Activated CD8-positive, alpha-beta T cell treated with anti-CD3 and anti-CD28 coated beads for 36 hours (primary cell): Measurements from ENCODE around the gene STK32C. TPM values are rescaled to one million over a fixed set of nuclear protein-coding genes. Genes with fewer than 3 reads are reported as not detected.

Experiments
- ATAC-seq: fragments of 200-7000 bp; cut with Tn5 transposase; one replicate; pipeline ENCODE4 v1.10.0; 2021; ENCODE audit warnings: mild to moderate bottlenecking, moderate library complexity
- CTCF ChIA-PET: fragments of 350-600 bp; sonication (Branson Sonifier 250); formaldehyde crosslinking; loops from one replicate; lab custom pipeline; 2021; ENCODE audit warnings: antibody characterized with exemption; lab: Charles Lee
- POLR2A ChIA-PET: fragments of 350-600 bp; sonication (Branson Sonifier 250); formaldehyde crosslinking; loops from one replicate; lab custom pipeline; 2021; ENCODE audit warnings: antibody characterized with exemption; lab: Charles Lee
- DNase-seq: peaks from one replicate; pipeline ENCODE4 v3.0.0-alpha.2; 2020
- H3K27ac Mint-ChIP-seq: one replicate; pipeline ENCODE4 v1.8.0; 2021; ENCODE audit warnings: mild to moderate bottlenecking, mixed read lengths
- H3K27me3 Mint-ChIP-seq: one replicate; pipeline ENCODE4 v1.8.0; 2021; ENCODE audit warnings: mixed read lengths
- H3K36me3 Mint-ChIP-seq: one replicate; pipeline ENCODE4 v1.8.0; 2021; ENCODE audit warnings: low read depth, mixed read lengths
- H3K4me1 Mint-ChIP-seq: one replicate; pipeline ENCODE4 v1.8.0; 2021; ENCODE audit warnings: low read depth, mixed read lengths
- H3K4me3 Mint-ChIP-seq: one replicate; pipeline ENCODE4 v1.8.0; 2021; ENCODE audit warnings: mild to moderate bottlenecking, moderate library complexity, mixed read lengths
- H3K9me3 Mint-ChIP-seq: one replicate; pipeline ENCODE4 v1.8.0; 2021; ENCODE audit warnings: mixed read lengths
- CTCF ChIP-seq: fragments of 200-600 bp; IDR thresholded peaks from one replicate; pipeline ENCODE4 v1.8.0; 2022; ENCODE audit warnings: antibody characterized with exemption, mild to moderate bottlenecking
- intact Hi-C: fragments of 100-400 bp; cut with micrococcal nuclease; formaldehyde crosslinking; loops from one replicate; pipeline ENCODE4 v1.10.0; 2022
- total RNA-seq, 2 experiments: library from RNA; stranded (reverse); gene quantifications; one replicate each; pipeline ENCODE4 v1.2.3, GENCODE V29; 2021

Gene STK32C
- total RNA-seq, 2 experiments from 2014 or later = 29.3 to 31.4 TPM

- H3K27me3 Mint-ChIP-seq = no peaks in the 10 kb centered on the region
- peaks cover 10% of the 10 kb centered on the region for H3K4me1 Mint-ChIP-seq
- no peak for TF ChIP-seq CTCF
- no peaks in the 10 kb centered on the region for H3K9me3 Mint-ChIP-seq
- ATAC-seq (no peak), DNase-seq (no peak)
- no peak overlapping the region for H3K27ac Mint-ChIP-seq
- intact Hi-C loops = no loop called here
- POLR2A ChIA-PET = interaction anchor here (1.0 to 1.3 kb wide), 2 partner anchors 13 to 18 kb away, joined by 3 read pairs; no protein-coding TSS in a partner anchor
- peaks cover 5% of the 10 kb centered on the region for H3K36me3 Mint-ChIP-seq
- CTCF ChIA-PET = no interaction called here
- H3K4me3 Mint-ChIP-seq = no peak overlapping the region
Observed at GRCh38 chr10:132301371-132302330, 6.1 kb downstream of the STK32C start.

- ChIA-PET CTCF (interaction anchor here (1.2 kb wide), 1 partner anchor 60 kb away, joined by 5 read pairs; no protein-coding TSS in a partner anchor), POLR2A (interaction anchor here (0.7 to 1.3 kb wide), 2 partner anchors 14 to 409 kb away, joined by 3 read pairs; no protein-coding TSS in a partner anchor)
- ATAC-seq = no peak
- H3K9me3 Mint-ChIP-seq = no peaks in the 10 kb centered on the region
- no peak overlapping the region for H3K4me3 Mint-ChIP-seq
- peaks cover 7% of the 10 kb centered on the region for H3K4me1 Mint-ChIP-seq
- intact Hi-C loops = no loop called here
- no peaks in the 10 kb centered on the region for H3K36me3 Mint-ChIP-seq
- H3K27me3 Mint-ChIP-seq = no peaks in the 10 kb centered on the region
- no peak for TF ChIP-seq CTCF
- H3K27ac Mint-ChIP-seq = no peak overlapping the region
- DNase-seq = no peak
Observed at GRCh38 chr10:132300582-132300981, 7.2 kb downstream of the STK32C start.

- CTCF ChIA-PET = interaction anchor here (1.2 kb wide), 1 partner anchor 61 kb away, joined by 5 read pairs; no protein-coding TSS in a partner anchor
- no peak for DNase-seq
- intact Hi-C loops = no loop called here
- POLR2A ChIA-PET = interaction anchor here (0.6 kb wide), 1 partner anchor 10 kb away, joined by 3 read pairs; no protein-coding TSS in a partner anchor
- no peaks in the 10 kb centered on the region for H3K36me3 Mint-ChIP-seq
- H3K27ac Mint-ChIP-seq = no peak overlapping the region
- no peaks in the 10 kb centered on the region for H3K9me3 Mint-ChIP-seq
- no peak for TF ChIP-seq CTCF
- no peak for ATAC-seq
- H3K4me3 Mint-ChIP-seq = no peak overlapping the region
- peaks cover 7% of the 10 kb centered on the region for H3K4me1 Mint-ChIP-seq
- no peaks in the 10 kb centered on the region for H3K27me3 Mint-ChIP-seq
Observed at GRCh38 chr10:132299371-132300336, 8.1 kb downstream of the STK32C start.

- ATAC-seq (no peak), DNase-seq (no peak)
- Mint-ChIP-seq H3K4me1 (peaks cover 7% of the 10 kb centered on the region), H3K36me3 (no peaks in the 10 kb centered on the region), H3K27me3 (no peaks in the 10 kb centered on the region), H3K4me3 (no peak overlapping the region), H3K27ac (no peak overlapping the region), H3K9me3 (no peaks in the 10 kb centered on the region)
- intact Hi-C loops = no loop called here
- ChIA-PET CTCF (no interaction called here), POLR2A (interaction anchor here (1.3 kb wide), 1 partner anchor 9 kb away, joined by 3 read pairs; the partner anchor contains the start of gene STK32C)
- TF ChIP-seq CTCF = no peak
Observed at GRCh38 chr10:132298038-132298881, 9.5 kb downstream of the STK32C start.
